ENCODE data around the gene ST3GAL2. TPM values are rescaled to one million over a fixed set of nuclear protein-coding genes. Genes with fewer than 3 reads are reported as not detected.

Gene ST3GAL2
- total RNA-seq, 1 donor from 2014 or later: 52.3 TPM

- intact Hi-C loops (cut with DNase I): no loop called here
- no peak for TF ChIP-seq CTCF (IDR thresholded peaks at IDR 0.05)
- peaks cover 0 to 7% of the 10 kb centered on the region in 2 donors for H3K4me1 ChIP-seq
- no peak overlapping the region for H3K27ac ChIP-seq
- H3K27me3 ChIP-seq: no peaks in the 10 kb centered on the region
- peaks cover 32 to 63% of the 10 kb centered on the region in 2 donors for H3K36me3 ChIP-seq
- no peaks in the 10 kb centered on the region for H3K9me3 ChIP-seq
- no peak for DNase-seq (ENCODE audit: low spot score in 2 of 2)
- no peak overlapping the region for H3K4me3 ChIP-seq
Observed at GRCh38 chr16:70480127-70481105, 41.5 kb upstream of the ST3GAL2 start.

GRCh38 chr16:70478912-70479341 lies 40.0 kb upstream of the ST3GAL2 start:
- peaks cover 42 to 71% of the 10 kb centered on the region in 2 donors for H3K36me3 ChIP-seq
- H3K4me3 ChIP-seq: no peak overlapping the region
- no peak for TF ChIP-seq CTCF (IDR thresholded peaks at IDR 0.05)
- no peak for DNase-seq (ENCODE audit: low spot score in 2 of 2)
- H3K9me3 ChIP-seq: no peaks in the 10 kb centered on the region
- intact Hi-C loops (cut with DNase I): no loop called here
- peaks cover 0 to 7% of the 10 kb centered on the region in 2 donors for H3K4me1 ChIP-seq
- H3K27me3 ChIP-seq: no peaks in the 10 kb centered on the region
- H3K27ac ChIP-seq: peak overlapping the region in 1 of 2 donors; percentile 18

- no peaks in the 10 kb centered on the region for H3K9me3 ChIP-seq
Observed at GRCh38 chr16:70478169-70478568, 39.3 kb upstream of the ST3GAL2 start.

GRCh38 chr16:70476272-70477020 lies 37.5 kb upstream of the ST3GAL2 start:
- Histone ChIP-seq H3K4me3 (no peak overlapping the region), H3K27ac (peak overlapping the region; percentile 38 to 44), H3K4me1 (peaks cover 0 to 7% of the 10 kb centered on the region in 2 donors), H3K36me3 (peaks cover 43 to 76% of the 10 kb centered on the region in 2 donors), H3K9me3 (no peaks in the 10 kb centered on the region), H3K27me3 (no peaks in the 10 kb centered on the region)
- TF ChIP-seq CTCF (IDR thresholded peaks at IDR 0.05): no peak
- intact Hi-C loops (cut with DNase I): no loop called here
- DNase-seq (ENCODE audit: low spot score in 2 of 2): no peak

More at GRCh38 chr16:70478169-70478568, 39.3 kb upstream of the ST3GAL2 start:
- H3K27ac ChIP-seq: no peak overlapping the region
- H3K4me3 ChIP-seq: no peak overlapping the region
- peaks cover 0 to 7% of the 10 kb centered on the region in 2 donors for H3K4me1 ChIP-seq
- H3K36me3 ChIP-seq: peaks cover 42 to 71% of the 10 kb centered on the region in 2 donors
- intact Hi-C loops (cut with DNase I): no loop called here
- no peaks in the 10 kb centered on the region for H3K27me3 ChIP-seq
- DNase-seq (ENCODE audit: low spot score in 2 of 2): no peak
- TF ChIP-seq CTCF (IDR thresholded peaks at IDR 0.05): no peak

- Histone ChIP-seq H3K27me3 (no peaks in the 10 kb centered on the region), H3K4me3 (no peak overlapping the region), H3K36me3 (peaks cover 31 to 71% of the 10 kb centered on the region in 2 donors), H3K4me1 (peaks cover 0 to 7% of the 10 kb centered on the region in 2 donors), H3K9me3 (no peaks in the 10 kb centered on the region), H3K27ac (no peak overlapping the region)
- no peak for DNase-seq (ENCODE audit: low spot score in 2 of 2)
- intact Hi-C loops (cut with DNase I): no loop called here
- no peak for TF ChIP-seq CTCF (IDR thresholded peaks at IDR 0.05)
Observed at GRCh38 chr16:70475054-70475871, 36.4 kb upstream of the ST3GAL2 start.
